GM10248 (cell line): ENCODE data around the gene CD37.
"Not testable (repeated sequence)": the region's sequence is repeated elsewhere in the genome, so short reads cannot be mapped to it uniquely, and the experiment has no call there.

Source experiments
- CTCF ChIA-PET: fragments of 300-600 bp; sonication (Branson Sonifier 250); formaldehyde crosslinking; extraction: SDS; loops from one replicate; lab custom pipeline; 2021; ENCODE audit warnings: antibody characterized with exemption; lab: Yijun Ruan, JAX
- POLR2A ChIA-PET: fragments of 350-650 bp; sonication (Branson Sonifier 250); formaldehyde crosslinking; extraction: SDS; loops from one replicate; lab custom pipeline; 2020; ENCODE audit warnings: antibody characterized with exemption; lab: Yijun Ruan, JAX
- DNase-seq: peaks from one replicate; pipeline ENCODE4 v3.0.0; 2012; ENCODE audit errors: extremely low spot score
- CTCF ChIP-seq: IDR thresholded peaks from 2 replicates; pipeline ENCODE4 v1.5.1; 2012; ENCODE audit warnings: mild to moderate bottlenecking, low read depth; ENCODE audit errors: extremely low read depth, missing control alignments, control extremely low read depth

CD37 gene

GRCh38 chr19:49316284-49316683, 18.9 kb upstream of the CD37 start:
- TF ChIP-seq CTCF = no peak
- DNase-seq = no peak
- CTCF ChIA-PET = interaction anchor here (0.6 to 5.5 kb wide), 2 partner anchors 15 to 63 kb away, joined by 3 to 42 read pairs; no protein-coding TSS in a partner anchor
- POLR2A ChIA-PET = no interaction called here

- POLR2A ChIA-PET = no interaction called here
- CTCF ChIA-PET = interaction anchor here (1.3 to 3.1 kb wide), 4 partner anchors 10 to 93 kb away, joined by 4 to 15 read pairs (median 6); partner anchors contain the start of gene CD37
- no peak for TF ChIP-seq CTCF
- DNase-seq = no peak
Observed at GRCh38 chr19:49318296-49318695, 16.9 kb upstream of the CD37 start.

GRCh38 chr19:49324801-49325576, 10.2 kb upstream of the CD37 start, which contains the start of gene SLC6A16:
SLC6A16 (minus strand) TSS chr19:49325191; CDS start chr19:49311347, 13,844 bp downstream.
- peak; percentile 10 for DNase-seq
- no peak for TF ChIP-seq CTCF
- CTCF ChIA-PET = interaction anchor here (0.8 to 1.8 kb wide), 7 partner anchors 15 to 211 kb away, joined by 3 to 10 read pairs (median 5); partner anchors contain the start of gene LIN7B
- POLR2A ChIA-PET = no interaction called here

- POLR2A ChIA-PET, DNase-seq: not testable (repeated sequence)
- CTCF ChIA-PET = interaction anchor here (0.7 to 2.8 kb wide), 7 partner anchors 14 to 245 kb away, joined by 3 to 17 read pairs (median 3); partner anchors contain the start of gene LIN7B
Observed at GRCh38 chr19:49325756-49326155, 9.4 kb upstream of the CD37 start.

- CTCF ChIA-PET = interaction anchor here (0.7 to 2.8 kb wide), 7 partner anchors 13 to 244 kb away, joined by 3 to 17 read pairs (median 3); partner anchors contain the start of gene LIN7B
- no peak for TF ChIP-seq CTCF
- POLR2A ChIA-PET = interaction anchor here (0.6 kb wide), 1 partner anchor 201 kb away, joined by 5 read pairs; the partner anchor contains the start of gene RCN3
- peak; percentile 67 for DNase-seq
Observed at GRCh38 chr19:49326165-49326704, 9.0 kb upstream of the CD37 start.

GRCh38 chr19:49327878-49328544, 7.2 kb upstream of the CD37 start:
- POLR2A ChIA-PET = no interaction called here
- CTCF ChIA-PET = interaction anchor here (0.6 to 2.8 kb wide), 15 partner anchors 10 to 145 kb away, joined by 3 to 17 read pairs (median 4); no protein-coding TSS in a partner anchor
- TF ChIP-seq CTCF = peak; percentile 61
- peak; percentile 57 for DNase-seq
